Measurements from ENCODE around the gene LPCAT3.

LPCAT3 gene

GRCh38 chr12:6937481-6938352 is 80.6 kb downstream of the LPCAT3 start:
- TF ChIP-seq CTCF (IDR thresholded peaks at IDR 0.05) (peak; percentile 100), ZFX (IDR thresholded peaks at IDR 0.05; ENCODE audit: borderline replicate concordance) (no peak)
- peak overlapping the region; percentile 100 for H3K27ac ChIP-seq

GRCh38 chr12:6936636-6937480 is 81.4 kb downstream of the LPCAT3 start:
- peak overlapping the region; percentile 100 for H3K27ac ChIP-seq
- no peak for TF ChIP-seq CTCF (IDR thresholded peaks at IDR 0.05)
- TF ChIP-seq ZFX (IDR thresholded peaks at IDR 0.05; ENCODE audit: borderline replicate concordance) = no peak

GRCh38 chr12:6936194-6936635 is 82.1 kb downstream of the LPCAT3 start:
- no peak for TF ChIP-seq CTCF (IDR thresholded peaks at IDR 0.05)
- TF ChIP-seq ZFX (IDR thresholded peaks at IDR 0.05; ENCODE audit: borderline replicate concordance) = no peak
- peak overlapping the region; percentile 100 for H3K27ac ChIP-seq

- peak overlapping the region; percentile 100 for H3K27ac ChIP-seq
- TF ChIP-seq ZFX (IDR thresholded peaks at IDR 0.05; ENCODE audit: borderline replicate concordance) (no peak), CTCF (IDR thresholded peaks at IDR 0.05) (no peak)
Observed at GRCh38 chr12:6935371-6936193, 82.7 kb downstream of the LPCAT3 start.

DNA sequence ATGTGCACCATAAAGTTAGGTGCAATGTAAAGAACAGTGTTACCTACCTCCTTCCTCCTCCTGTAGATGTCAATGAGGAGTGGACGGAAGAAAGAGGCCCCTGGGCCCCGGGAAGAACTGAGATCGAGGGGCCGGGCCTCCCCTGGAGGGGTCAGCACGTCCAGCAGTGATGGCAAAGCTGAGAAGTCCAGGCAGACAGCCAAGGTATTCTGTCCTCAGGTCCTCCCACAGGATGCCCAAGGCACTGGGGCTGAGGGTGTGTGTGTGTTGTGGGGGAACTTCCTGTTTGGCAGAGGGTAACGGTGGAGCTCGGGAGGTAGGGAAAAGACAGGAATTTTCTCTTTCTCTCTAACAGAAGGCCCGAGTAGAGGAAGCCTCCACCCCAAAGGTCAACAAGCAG is 84.2 kb downstream of the LPCAT3 start:
- H3K27ac ChIP-seq = peak overlapping the region; percentile 100
- TF ChIP-seq CTCF (IDR thresholded peaks at IDR 0.05) (no peak), ZFX (IDR thresholded peaks at IDR 0.05; ENCODE audit: borderline replicate concordance) (no peak)

- TF ChIP-seq ZFX (IDR thresholded peaks at IDR 0.05; ENCODE audit: borderline replicate concordance) = no peak
- no peak for TF ChIP-seq CTCF (IDR thresholded peaks at IDR 0.05)
- H3K27ac ChIP-seq = peak overlapping the region; percentile 100
Observed at GRCh38 chr12:6932766-6933165, 85.5 kb downstream of the LPCAT3 start.
